MM.1S (cell line): Measurements from ENCODE around the gene PTPRN2.
"Not testable (repeated sequence)": the region's sequence is repeated elsewhere in the genome, so short reads cannot be mapped to it uniquely, and the experiment has no call there.

ENCODE experiments used
- DNase-seq: peaks from one replicate; pipeline ENCODE4 v3.0.0-alpha.2; 2015
- H2AFZ ChIP-seq: fragments of 300-600 bp; sonication (generic); 2 replicates; pipeline ENCODE4 v1.6.0; 2016; ENCODE audit warnings: antibody characterized with exemption, low read length
- H3F3A ChIP-seq: fragments of 300-600 bp; sonication (generic); 2 replicates; pipeline ENCODE4 v1.6.1; 2016; ENCODE audit warnings: mild to moderate bottlenecking, antibody characterized with exemption, low read length, moderate library complexity, mixed read lengths; ENCODE audit not compliant: insufficient read depth
- H3K27ac ChIP-seq: fragments of 300-600 bp; sonication (generic); 2 replicates; pipeline ENCODE4 v1.5.1; 2016; ENCODE audit warnings: mild to moderate bottlenecking, low read length
- H3K27me3 ChIP-seq: fragments of 300-600 bp; sonication (generic); replicated peaks from 2 replicates; pipeline ENCODE4 v1.6.0; 2016; ENCODE audit warnings: low read length; ENCODE audit not compliant: insufficient read depth
- H3K36me3 ChIP-seq: fragments of 300-600 bp; sonication (generic); replicated peaks from 2 replicates; pipeline ENCODE4 v1.6.1; 2016; ENCODE audit warnings: mild to moderate bottlenecking, low read length, mixed read lengths; ENCODE audit not compliant: insufficient read depth
- H3K4me1 ChIP-seq: fragments of 300-600 bp; sonication (generic); 2 replicates; pipeline ENCODE4 v1.6.1; 2016; ENCODE audit warnings: low read length, mixed read lengths
- H3K4me2 ChIP-seq: fragments of 300-600 bp; sonication (generic); 2 replicates; pipeline ENCODE4 v1.6.0; 2016; ENCODE audit warnings: low read depth, low read length
- H3K4me3 ChIP-seq: fragments of 300-600 bp; sonication (generic); 2 replicates; pipeline ENCODE4 v1.5.1; 2016; ENCODE audit warnings: low read length, mixed read lengths
- H3K79me2 ChIP-seq: fragments of 300-600 bp; sonication (generic); 2 replicates; pipeline ENCODE4 v1.6.1; 2016; ENCODE audit warnings: mixed run types, low read length, mixed read lengths
- H3K9ac ChIP-seq: fragments of 300-600 bp; sonication (generic); 2 replicates; pipeline ENCODE4 v1.6.1; 2016; ENCODE audit warnings: low read length, mixed read lengths
- H3K9me2 ChIP-seq: fragments of 300-600 bp; sonication (generic); replicated peaks from 2 replicates; pipeline ENCODE4 v1.6.1; 2016; ENCODE audit warnings: mild to moderate bottlenecking, low read length, mixed read lengths; ENCODE audit not compliant: insufficient read depth
- H3K9me3 ChIP-seq: fragments of 300-600 bp; sonication (generic); replicated peaks from 2 replicates; pipeline ENCODE4 v1.6.1; 2016; ENCODE audit warnings: mild to moderate bottlenecking, low read length, mixed read lengths; ENCODE audit not compliant: insufficient read depth
- H4K20me1 ChIP-seq: fragments of 300-600 bp; sonication (generic); 2 replicates; pipeline ENCODE4 v1.6.1; 2016; ENCODE audit warnings: mild to moderate bottlenecking, low read length, moderate library complexity, mixed read lengths; ENCODE audit not compliant: insufficient read depth
- CTCF ChIP-seq: fragments of 300-600 bp; sonication (generic); IDR thresholded peaks from 2 replicates; pipeline ENCODE4 v1.5.1; 2016; ENCODE audit warnings: antibody characterized with exemption, low read length, mixed read lengths
- EZH2 ChIP-seq: fragments of 300-600 bp; sonication (generic); optimal IDR thresholded peaks from 2 replicates; pipeline ENCODE3; 2017; ENCODE audit warnings: low read depth, mild to moderate bottlenecking, antibody characterized with exemption, low read length, mixed read lengths
- EZH2phosphoT487 ChIP-seq: fragments of 300-600 bp; sonication (generic); IDR thresholded peaks from 2 replicates; pipeline ENCODE4 v1.6.1; 2018; ENCODE audit warnings: antibody characterized with exemption, low read length

PTPRN2 gene

DNA sequence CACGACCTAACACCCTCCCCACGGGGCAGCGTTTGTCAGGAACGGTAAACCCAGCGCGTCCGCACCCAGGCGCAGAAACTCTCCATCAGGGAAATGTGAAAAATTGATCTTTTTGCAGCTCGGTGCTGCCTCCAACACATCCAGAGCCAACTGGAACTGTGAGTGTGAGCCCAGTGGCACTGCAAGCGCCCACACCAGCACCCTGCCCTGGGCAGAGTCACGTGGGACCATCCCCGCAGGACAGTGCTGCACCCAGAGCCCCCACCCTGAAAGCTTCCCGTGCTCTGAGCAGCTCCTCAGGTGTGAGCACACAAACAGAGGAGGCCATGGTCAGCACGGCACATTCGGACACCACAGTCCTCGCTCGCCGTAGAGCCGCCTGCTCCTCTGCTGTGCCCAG lies 919.9 kb downstream of the PTPRN2 start:
- Histone ChIP-seq H4K20me1 (no peaks in the 10 kb centered on the region), H3K9ac (no peak overlapping the region), H3K79me2 (no peaks in the 10 kb centered on the region), H3K4me2 (no peak overlapping the region), H3K36me3 (no peaks in the 10 kb centered on the region), H3K9me3 (no peaks in the 10 kb centered on the region), H3K27ac (no peak overlapping the region), H3K4me3 (no peak overlapping the region), H2AFZ (no peak overlapping the region), H3F3A (no peaks in the 10 kb centered on the region), H3K4me1 (no peaks in the 10 kb centered on the region), H3K9me2 (no peaks in the 10 kb centered on the region), H3K27me3 (peaks cover 96% of the 10 kb centered on the region)
- DNase-seq = no peak
- TF ChIP-seq EZH2 (no peak), EZH2phosphoT487 (no peak), CTCF (no peak)

GRCh38 chr7:157667261-157667660 lies 920.4 kb downstream of the PTPRN2 start:
- Histone ChIP-seq H3K4me2 (no peak overlapping the region), H3F3A (no peaks in the 10 kb centered on the region), H3K4me1 (no peaks in the 10 kb centered on the region), H3K9me2 (no peaks in the 10 kb centered on the region), H3K9me3 (no peaks in the 10 kb centered on the region), H4K20me1 (no peaks in the 10 kb centered on the region), H3K9ac (no peak overlapping the region), H3K79me2 (no peaks in the 10 kb centered on the region), H3K36me3 (no peaks in the 10 kb centered on the region), H2AFZ (no peak overlapping the region), H3K27ac (no peak overlapping the region), H3K27me3 (peaks cover 96% of the 10 kb centered on the region), H3K4me3 (no peak overlapping the region)
- DNase-seq = no peak
- no peak for TF ChIP-seq EZH2phosphoT487
- no peak for TF ChIP-seq EZH2
- TF ChIP-seq CTCF = no peak

GRCh38 chr7:157666530-157667040 lies 921.0 kb downstream of the PTPRN2 start:
- no peaks in the 10 kb centered on the region for H3K79me2 ChIP-seq
- no peaks in the 10 kb centered on the region for H3F3A ChIP-seq
- H3K4me2 ChIP-seq = no peak overlapping the region
- no peaks in the 10 kb centered on the region for H3K9me3 ChIP-seq
- no peaks in the 10 kb centered on the region for H3K36me3 ChIP-seq
- H4K20me1 ChIP-seq = no peaks in the 10 kb centered on the region
- no peak overlapping the region for H3K27ac ChIP-seq
- DNase-seq = no peak
- no peaks in the 10 kb centered on the region for H3K4me1 ChIP-seq
- no peak for TF ChIP-seq EZH2
- no peak for TF ChIP-seq CTCF
- H2AFZ ChIP-seq = no peak overlapping the region
- H3K9me2 ChIP-seq = no peaks in the 10 kb centered on the region
- peaks cover 96% of the 10 kb centered on the region for H3K27me3 ChIP-seq
- H3K4me3 ChIP-seq = no peak overlapping the region
- no peak overlapping the region for H3K9ac ChIP-seq

GRCh38 chr7:157665634-157665988 lies 922.0 kb downstream of the PTPRN2 start:
- not testable (repeated sequence) for H3K4me1 ChIP-seq, H3K9me3 ChIP-seq, H3K79me2 ChIP-seq

More at GRCh38 chr7:157665634-157665988, 922.0 kb downstream of the PTPRN2 start:
- not testable (repeated sequence) for H3K9me2 ChIP-seq, H3K4me3 ChIP-seq, H4K20me1 ChIP-seq, H3F3A ChIP-seq, H3K36me3 ChIP-seq, H3K4me2 ChIP-seq, H2AFZ ChIP-seq, DNase-seq, H3K27ac ChIP-seq, H3K9ac ChIP-seq
- peaks cover 96% of the 10 kb centered on the region for H3K27me3 ChIP-seq
